GM10266 (cell line): ENCODE measurements around the gene ZNF423.

Source experiments
- DNase-seq: peaks from one replicate; pipeline ENCODE4 v3.0.0; 2012; ENCODE audit errors: extremely low spot score
- TF ChIP-seq, protein P1 (sequence below): IDR thresholded peaks from 2 replicates; pipeline ENCODE4 v1.5.1; 2012; ENCODE audit warnings: mild to moderate bottlenecking, low read depth; ENCODE audit not compliant: control insufficient read depth, insufficient read depth; ENCODE audit errors: missing control alignments

Gene ZNF423

GRCh38 chr16:49519008-49519656 lies 336.8 kb downstream of the ZNF423 start:
- no peak for DNase-seq
- TF ChIP-seq, protein P1, sequence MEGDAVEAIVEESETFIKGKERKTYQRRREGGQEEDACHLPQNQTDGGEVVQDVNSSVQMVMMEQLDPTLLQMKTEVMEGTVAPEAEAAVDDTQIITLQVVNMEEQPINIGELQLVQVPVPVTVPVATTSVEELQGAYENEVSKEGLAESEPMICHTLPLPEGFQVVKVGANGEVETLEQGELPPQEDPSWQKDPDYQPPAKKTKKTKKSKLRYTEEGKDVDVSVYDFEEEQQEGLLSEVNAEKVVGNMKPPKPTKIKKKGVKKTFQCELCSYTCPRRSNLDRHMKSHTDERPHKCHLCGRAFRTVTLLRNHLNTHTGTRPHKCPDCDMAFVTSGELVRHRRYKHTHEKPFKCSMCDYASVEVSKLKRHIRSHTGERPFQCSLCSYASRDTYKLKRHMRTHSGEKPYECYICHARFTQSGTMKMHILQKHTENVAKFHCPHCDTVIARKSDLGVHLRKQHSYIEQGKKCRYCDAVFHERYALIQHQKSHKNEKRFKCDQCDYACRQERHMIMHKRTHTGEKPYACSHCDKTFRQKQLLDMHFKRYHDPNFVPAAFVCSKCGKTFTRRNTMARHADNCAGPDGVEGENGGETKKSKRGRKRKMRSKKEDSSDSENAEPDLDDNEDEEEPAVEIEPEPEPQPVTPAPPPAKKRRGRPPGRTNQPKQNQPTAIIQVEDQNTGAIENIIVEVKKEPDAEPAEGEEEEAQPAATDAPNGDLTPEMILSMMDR: no peak

GRCh38 chr16:49516382-49517036 lies 339.4 kb downstream of the ZNF423 start:
- DNase-seq: no peak
- TF ChIP-seq, protein P1: no peak

- no peak for DNase-seq
- TF ChIP-seq, protein P1: no peak
Observed at GRCh38 chr16:49515861-49516260, 340.1 kb downstream of the ZNF423 start.

DNA sequence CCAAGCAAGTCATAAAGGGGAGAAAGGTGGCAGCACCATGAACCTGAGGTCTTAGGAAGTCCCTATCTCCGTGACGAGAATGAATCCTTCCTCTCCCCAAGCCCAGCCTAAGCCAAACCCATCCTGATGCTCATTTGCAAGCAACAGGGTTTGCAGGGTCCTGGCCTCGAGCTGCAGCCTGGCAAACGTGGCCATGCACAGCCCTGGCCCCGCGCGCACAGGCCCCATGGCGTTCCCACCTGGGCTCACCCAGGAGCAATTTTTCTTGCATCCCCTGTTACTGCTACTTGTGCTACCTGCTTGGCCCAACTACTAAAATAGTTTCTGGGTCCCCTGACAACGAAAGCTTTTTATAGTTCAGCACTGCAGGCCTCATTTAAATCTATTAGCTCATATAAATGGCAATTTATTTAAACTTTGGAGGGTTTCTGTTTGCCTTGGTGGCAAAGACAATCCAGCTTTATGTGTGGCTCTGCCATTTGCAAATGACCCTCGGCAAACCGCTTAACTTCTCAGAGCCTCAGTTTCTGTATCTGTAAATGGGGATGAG lies 340.8 kb downstream of the ZNF423 start:
- no peak for DNase-seq
- TF ChIP-seq, protein P1: no peak

GRCh38 chr16:49514073-49514980 lies 341.6 kb downstream of the ZNF423 start:
- no peak for DNase-seq
- TF ChIP-seq, protein P1: no peak

GRCh38 chr16:49513040-49513439 lies 342.9 kb downstream of the ZNF423 start:
- no peak for DNase-seq
- TF ChIP-seq, protein P1: peak; percentile 22
